ENCODE data around the gene SLC5A10. TPM values are rescaled to one million over a fixed set of nuclear protein-coding genes. Genes with fewer than 3 reads are reported as not detected.

The SLC5A10 gene
- polyA plus RNA-seq, 3 donors: 0.10 to 0.17 (median 0.12) TPM

DNA sequence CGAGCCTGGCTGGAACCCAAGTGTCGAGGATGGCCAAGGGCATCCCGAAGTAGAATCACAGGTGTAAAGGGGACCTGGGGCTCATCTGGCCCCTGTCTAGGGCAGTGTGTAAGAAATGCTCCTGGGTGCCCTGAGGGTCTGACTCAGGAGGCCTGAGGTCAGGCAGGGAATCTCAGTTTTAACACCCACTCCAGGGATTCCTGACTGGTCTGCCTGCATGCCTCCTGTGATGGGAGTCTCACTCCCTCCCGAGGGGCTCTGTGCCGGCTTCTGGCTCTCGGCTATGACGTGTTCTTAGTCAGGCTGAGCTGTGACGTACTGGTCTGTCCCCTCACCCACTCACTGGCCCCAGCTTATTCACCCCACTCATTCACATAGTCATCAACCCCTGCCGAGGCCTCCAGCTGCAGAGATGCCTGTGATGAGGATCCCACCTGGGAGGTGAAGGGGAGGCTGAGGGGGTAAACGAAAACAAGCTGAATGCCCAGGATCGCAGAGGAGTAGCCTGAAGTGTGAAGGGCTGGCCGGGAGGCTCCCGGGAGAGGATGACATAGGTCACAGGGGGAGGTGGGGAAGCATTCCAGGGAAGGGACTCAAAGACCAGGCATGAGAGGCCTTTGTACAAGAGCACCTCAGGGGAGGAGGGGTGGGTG lies 28.8 kb downstream of the SLC5A10 start:
- Histone ChIP-seq H4K20me1 (ENCODE audit: insufficient read depth, low read length) (no peaks in the 10 kb centered on the region), H3K9ac (ENCODE audit: insufficient read depth, low read length, poor library complexity, severe bottlenecking) (no peak overlapping the region), H3K79me2 (ENCODE audit: insufficient read depth, low read length) (no peaks in the 10 kb centered on the region), H3K36me3 (replicated peaks in 1 of 2; ENCODE audit: control insufficient read depth in 1 of 2, insufficient read depth in 2 of 2, low read length in 2 of 2) (no peaks in the 10 kb centered on the region), H3K27ac (ENCODE audit: low read depth in 1 of 2, low read length in 2 of 2) (no peak overlapping the region), H3K4me3 (replicated peaks in 1 of 3; ENCODE audit: low read depth in 2 of 3, low read length in 3 of 3) (no peak overlapping the region), H3K9me3 (replicated peaks in 1 of 2; ENCODE audit: control insufficient read depth in 1 of 2, insufficient read depth in 1 of 2, low read length in 2 of 2) (no peaks in the 10 kb centered on the region), H3K4me1 (ENCODE audit: control insufficient read depth in 1 of 2, insufficient read depth in 2 of 2, low read length in 2 of 2) (no peaks in the 10 kb centered on the region), H3K27me3 (ENCODE audit: control insufficient read depth in 2 of 2, insufficient read depth in 2 of 2, low read length in 2 of 2) (no peaks in the 10 kb centered on the region), H2AFZ (ENCODE audit: insufficient read depth, low read depth, low read length, poor library complexity, severe bottlenecking) (no peak overlapping the region), H3K4me2 (replicated peaks; ENCODE audit: extremely low read depth, low read length, poor library complexity, severe bottlenecking) (no peak overlapping the region)
- Mint-ChIP-seq H3K9me3 (no peaks in the 10 kb centered on the region), H3K4me1 (peaks cover 4% of the 10 kb centered on the region), H3K27me3 (ENCODE audit: low read depth in 3 of 3) (peaks cover 1 to 6% (median 2%) of the 10 kb centered on the region in 3 donors), H3K36me3 (no peaks in the 10 kb centered on the region), H3K4me3 (no peak overlapping the region), H3K27ac (peak overlapping the region in 1 of 7 donors; percentile 54)
- no peak for DNase-seq
- intact Hi-C loops (cut with micrococcal nuclease): no loop called here
- WGBS (ENCODE audit: insufficient coverage): 95% methylated on average over 7 of the region's 13 CpGs
- TF ChIP-seq, protein P1, sequence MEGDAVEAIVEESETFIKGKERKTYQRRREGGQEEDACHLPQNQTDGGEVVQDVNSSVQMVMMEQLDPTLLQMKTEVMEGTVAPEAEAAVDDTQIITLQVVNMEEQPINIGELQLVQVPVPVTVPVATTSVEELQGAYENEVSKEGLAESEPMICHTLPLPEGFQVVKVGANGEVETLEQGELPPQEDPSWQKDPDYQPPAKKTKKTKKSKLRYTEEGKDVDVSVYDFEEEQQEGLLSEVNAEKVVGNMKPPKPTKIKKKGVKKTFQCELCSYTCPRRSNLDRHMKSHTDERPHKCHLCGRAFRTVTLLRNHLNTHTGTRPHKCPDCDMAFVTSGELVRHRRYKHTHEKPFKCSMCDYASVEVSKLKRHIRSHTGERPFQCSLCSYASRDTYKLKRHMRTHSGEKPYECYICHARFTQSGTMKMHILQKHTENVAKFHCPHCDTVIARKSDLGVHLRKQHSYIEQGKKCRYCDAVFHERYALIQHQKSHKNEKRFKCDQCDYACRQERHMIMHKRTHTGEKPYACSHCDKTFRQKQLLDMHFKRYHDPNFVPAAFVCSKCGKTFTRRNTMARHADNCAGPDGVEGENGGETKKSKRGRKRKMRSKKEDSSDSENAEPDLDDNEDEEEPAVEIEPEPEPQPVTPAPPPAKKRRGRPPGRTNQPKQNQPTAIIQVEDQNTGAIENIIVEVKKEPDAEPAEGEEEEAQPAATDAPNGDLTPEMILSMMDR (IDR thresholded peaks at IDR 0.05): no peak

DNA sequence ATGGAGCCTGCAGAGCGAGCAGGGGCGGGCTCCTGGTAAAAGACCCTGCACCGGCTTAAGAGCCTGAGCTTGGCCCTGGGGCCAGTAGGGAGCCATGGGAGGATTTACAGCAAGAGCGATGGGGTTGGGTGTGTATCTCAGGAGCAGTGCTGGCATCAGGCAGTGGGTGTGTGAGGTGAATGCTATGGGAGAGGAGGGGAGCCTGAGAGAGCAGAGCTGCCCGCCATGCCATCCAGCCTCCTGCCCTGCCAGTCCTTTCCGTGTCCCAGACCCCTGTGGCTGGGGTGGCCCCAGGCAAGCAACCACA lies 29.3 kb downstream of the SLC5A10 start:
- Histone ChIP-seq H4K20me1 (ENCODE audit: insufficient read depth, low read length) (no peaks in the 10 kb centered on the region), H3K27ac (ENCODE audit: low read depth in 1 of 2, low read length in 2 of 2) (no peak overlapping the region), H3K4me3 (replicated peaks in 1 of 3; ENCODE audit: low read depth in 2 of 3, low read length in 3 of 3) (no peak overlapping the region), H3K79me2 (ENCODE audit: insufficient read depth, low read length) (no peaks in the 10 kb centered on the region), H3K4me1 (ENCODE audit: control insufficient read depth in 1 of 2, insufficient read depth in 2 of 2, low read length in 2 of 2) (no peaks in the 10 kb centered on the region), H3K36me3 (replicated peaks in 1 of 2; ENCODE audit: control insufficient read depth in 1 of 2, insufficient read depth in 2 of 2, low read length in 2 of 2) (no peaks in the 10 kb centered on the region), H3K9ac (ENCODE audit: insufficient read depth, low read length, poor library complexity, severe bottlenecking) (no peak overlapping the region), H3K27me3 (ENCODE audit: control insufficient read depth in 2 of 2, insufficient read depth in 2 of 2, low read length in 2 of 2) (no peaks in the 10 kb centered on the region), H3K4me2 (replicated peaks; ENCODE audit: extremely low read depth, low read length, poor library complexity, severe bottlenecking) (no peak overlapping the region), H2AFZ (ENCODE audit: insufficient read depth, low read depth, low read length, poor library complexity, severe bottlenecking) (no peak overlapping the region), H3K9me3 (replicated peaks in 1 of 2; ENCODE audit: control insufficient read depth in 1 of 2, insufficient read depth in 1 of 2, low read length in 2 of 2) (no peaks in the 10 kb centered on the region)
- Mint-ChIP-seq H3K4me1 (peaks cover 4% of the 10 kb centered on the region), H3K9me3 (no peaks in the 10 kb centered on the region), H3K27ac (no peak overlapping the region), H3K27me3 (ENCODE audit: low read depth in 3 of 3) (peaks cover 1 to 6% (median 2%) of the 10 kb centered on the region in 3 donors), H3K4me3 (no peak overlapping the region), H3K36me3 (no peaks in the 10 kb centered on the region)
- 96% methylated on average over 5 of the region's 6 CpGs for WGBS (ENCODE audit: insufficient coverage)
- TF ChIP-seq, protein P1 (IDR thresholded peaks at IDR 0.05): no peak
- intact Hi-C loops (cut with micrococcal nuclease): no loop called here
- no peak for DNase-seq
